GM18909 (cell line): ENCODE data around the gene SPATA31E1.
"Not testable (repeated sequence)": the region's sequence is repeated elsewhere in the genome, so short reads cannot be mapped to it uniquely, and the experiment has no call there.

Experiments used
- ATAC-seq: cut with Tn5 transposase; IDR thresholded peaks from one replicate; pipeline ENCODE4 v1.9.1; 2021; ENCODE audit warnings: mild to moderate bottlenecking; ENCODE audit not compliant: unreplicated experiment, poor library complexity

Gene SPATA31E1

DNA sequence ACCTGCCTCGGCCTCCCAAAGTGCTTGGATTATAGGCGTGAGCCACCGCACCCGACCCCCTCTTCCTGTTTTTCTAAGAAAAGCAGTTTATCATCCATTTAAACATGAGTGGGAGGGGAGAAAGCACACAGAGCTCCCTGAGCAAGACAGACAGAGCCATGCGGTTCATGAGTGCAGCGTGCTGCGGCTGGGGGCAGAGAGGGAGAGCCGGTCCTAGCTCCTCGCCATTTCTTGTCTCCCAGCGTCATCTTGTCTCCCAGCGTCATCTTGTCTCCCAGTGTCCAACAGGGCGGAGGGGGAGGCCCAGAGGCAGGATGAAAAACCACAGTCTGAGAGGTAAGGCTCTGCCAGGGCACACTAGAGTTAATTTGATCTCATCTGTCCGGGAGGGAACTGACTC is 36.3 kb downstream of the SPATA31E1 start:
- not testable (repeated sequence) for ATAC-seq

GRCh38 chr9:87921561-87921960 is 38.9 kb downstream of the SPATA31E1 start:
- not testable (repeated sequence) for ATAC-seq

GRCh38 chr9:87923012-87923411 is 40.3 kb downstream of the SPATA31E1 start:
- ATAC-seq: not testable (repeated sequence)

DNA sequence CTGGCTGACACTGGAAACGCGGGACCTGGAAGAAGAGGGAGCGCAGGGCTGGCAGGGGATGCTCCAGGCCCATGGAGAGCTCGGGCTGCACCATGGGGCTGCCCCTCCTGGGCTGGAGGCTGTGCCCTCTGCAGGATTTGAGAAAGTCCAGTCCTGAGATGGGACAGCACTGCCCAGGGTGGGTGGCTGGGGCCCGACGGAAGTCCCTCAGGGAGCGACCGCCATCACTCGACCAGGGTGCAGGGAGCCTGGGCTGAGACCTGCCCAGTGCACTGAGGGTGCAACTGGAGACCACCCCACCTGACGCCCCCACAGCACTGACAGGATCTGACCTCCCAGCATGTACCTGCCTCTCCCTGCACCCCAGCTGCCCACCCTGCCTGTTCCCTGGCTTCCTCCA is 42.2 kb downstream of the SPATA31E1 start:
- not testable (repeated sequence) for ATAC-seq

- ATAC-seq: not testable (repeated sequence)
Measured at GRCh38 chr9:87929152-87929551, 46.5 kb downstream of the SPATA31E1 start.

- ATAC-seq: not testable (repeated sequence)
Measured at GRCh38 chr9:87934444-87934843, 51.8 kb downstream of the SPATA31E1 start.

DNA sequence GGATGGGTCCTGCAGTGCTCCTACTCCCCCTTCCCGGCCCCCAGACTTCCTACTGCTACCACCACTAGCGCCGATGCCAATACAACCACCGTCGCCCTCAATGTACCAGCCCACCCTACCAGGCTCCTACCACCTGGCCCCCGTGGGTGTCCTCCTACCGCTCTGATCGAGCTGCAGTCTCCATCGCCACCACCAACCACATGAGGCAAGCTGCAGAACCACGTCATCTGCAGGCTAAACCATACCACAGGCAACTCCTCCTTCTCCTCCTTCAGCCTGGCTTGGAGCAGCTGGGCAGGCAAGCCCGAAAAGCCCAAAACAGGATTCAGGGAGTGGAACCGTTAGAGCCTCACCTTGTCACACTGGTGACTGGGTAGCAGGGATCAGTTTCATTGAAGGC is 54.7 kb downstream of the SPATA31E1 start:
- ATAC-seq: not testable (repeated sequence)

- ATAC-seq: not testable (repeated sequence)
Measured at GRCh38 chr9:87937918-87938317, 55.2 kb downstream of the SPATA31E1 start.

- not testable (repeated sequence) for ATAC-seq
Measured at GRCh38 chr9:87938336-87938735, 55.7 kb downstream of the SPATA31E1 start.
